Measurements from ENCODE around the gene SHISA3.
A peak's percentile ranks its signal among the peaks of the same experiment; 100 is the strongest.

SHISA3 gene

DNA sequence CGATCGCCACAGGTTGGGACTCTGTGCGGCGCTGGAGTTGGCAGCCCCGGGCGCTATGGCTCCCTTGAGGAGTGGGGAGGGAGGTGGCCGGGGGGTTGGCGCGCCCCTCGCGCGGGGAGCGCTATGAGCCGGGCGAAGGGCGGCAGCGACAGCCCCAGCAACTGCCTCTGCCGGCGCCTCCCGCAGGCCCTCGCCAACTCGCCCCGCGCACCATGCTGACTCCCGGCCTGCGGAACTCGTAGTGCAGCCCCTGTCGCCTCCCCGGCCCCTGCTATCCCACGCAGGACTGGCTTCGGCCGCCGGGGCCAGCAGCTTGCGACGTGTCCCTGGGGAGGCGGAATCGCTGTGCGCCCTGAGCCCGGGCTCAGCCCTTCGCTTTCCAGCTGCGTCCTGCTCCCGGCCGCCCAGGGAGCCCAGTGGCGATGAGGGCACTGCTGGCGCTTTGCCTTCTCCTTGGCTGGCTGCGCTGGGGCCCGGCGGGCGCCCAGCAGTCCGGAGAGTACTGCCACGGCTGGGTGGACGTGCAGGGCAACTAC is 415 bp downstream of the SHISA3 start (continued):
- TF ChIP-seq ZNF169 (tag by site-specific recombination; IDR thresholded peaks at IDR 0.05) = no peak
- TF ChIP-seq, protein P1, sequence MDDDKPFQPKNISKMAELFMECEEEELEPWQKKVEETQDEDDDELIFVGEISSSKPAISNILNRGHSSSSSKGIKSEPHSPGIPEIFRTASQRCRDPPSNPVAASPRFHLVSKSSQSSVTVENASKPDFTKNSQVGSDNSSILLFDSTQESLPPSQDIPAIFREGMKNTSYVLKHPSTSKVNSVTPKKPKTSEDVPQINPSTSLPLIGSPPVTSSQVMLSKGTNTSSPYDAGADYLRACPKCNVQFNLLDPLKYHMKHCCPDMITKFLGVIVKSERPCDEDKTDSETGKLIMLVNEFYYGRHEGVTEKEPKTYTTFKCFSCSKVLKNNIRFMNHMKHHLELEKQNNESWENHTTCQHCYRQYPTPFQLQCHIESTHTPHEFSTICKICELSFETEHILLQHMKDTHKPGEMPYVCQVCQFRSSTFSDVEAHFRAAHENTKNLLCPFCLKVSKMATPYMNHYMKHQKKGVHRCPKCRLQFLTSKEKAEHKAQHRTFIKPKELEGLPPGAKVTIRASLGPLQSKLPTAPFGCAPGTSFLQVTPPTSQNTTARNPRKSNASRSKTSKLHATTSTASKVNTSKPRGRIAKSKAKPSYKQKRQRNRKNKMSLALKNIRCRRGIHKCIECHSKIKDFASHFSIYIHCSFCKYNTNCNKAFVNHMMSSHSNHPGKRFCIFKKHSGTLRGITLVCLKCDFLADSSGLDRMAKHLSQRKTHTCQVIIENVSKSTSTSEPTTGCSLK (tag by site-specific recombination; IDR thresholded peaks at IDR 0.05) = no peak
- TF ChIP-seq, protein P2, sequence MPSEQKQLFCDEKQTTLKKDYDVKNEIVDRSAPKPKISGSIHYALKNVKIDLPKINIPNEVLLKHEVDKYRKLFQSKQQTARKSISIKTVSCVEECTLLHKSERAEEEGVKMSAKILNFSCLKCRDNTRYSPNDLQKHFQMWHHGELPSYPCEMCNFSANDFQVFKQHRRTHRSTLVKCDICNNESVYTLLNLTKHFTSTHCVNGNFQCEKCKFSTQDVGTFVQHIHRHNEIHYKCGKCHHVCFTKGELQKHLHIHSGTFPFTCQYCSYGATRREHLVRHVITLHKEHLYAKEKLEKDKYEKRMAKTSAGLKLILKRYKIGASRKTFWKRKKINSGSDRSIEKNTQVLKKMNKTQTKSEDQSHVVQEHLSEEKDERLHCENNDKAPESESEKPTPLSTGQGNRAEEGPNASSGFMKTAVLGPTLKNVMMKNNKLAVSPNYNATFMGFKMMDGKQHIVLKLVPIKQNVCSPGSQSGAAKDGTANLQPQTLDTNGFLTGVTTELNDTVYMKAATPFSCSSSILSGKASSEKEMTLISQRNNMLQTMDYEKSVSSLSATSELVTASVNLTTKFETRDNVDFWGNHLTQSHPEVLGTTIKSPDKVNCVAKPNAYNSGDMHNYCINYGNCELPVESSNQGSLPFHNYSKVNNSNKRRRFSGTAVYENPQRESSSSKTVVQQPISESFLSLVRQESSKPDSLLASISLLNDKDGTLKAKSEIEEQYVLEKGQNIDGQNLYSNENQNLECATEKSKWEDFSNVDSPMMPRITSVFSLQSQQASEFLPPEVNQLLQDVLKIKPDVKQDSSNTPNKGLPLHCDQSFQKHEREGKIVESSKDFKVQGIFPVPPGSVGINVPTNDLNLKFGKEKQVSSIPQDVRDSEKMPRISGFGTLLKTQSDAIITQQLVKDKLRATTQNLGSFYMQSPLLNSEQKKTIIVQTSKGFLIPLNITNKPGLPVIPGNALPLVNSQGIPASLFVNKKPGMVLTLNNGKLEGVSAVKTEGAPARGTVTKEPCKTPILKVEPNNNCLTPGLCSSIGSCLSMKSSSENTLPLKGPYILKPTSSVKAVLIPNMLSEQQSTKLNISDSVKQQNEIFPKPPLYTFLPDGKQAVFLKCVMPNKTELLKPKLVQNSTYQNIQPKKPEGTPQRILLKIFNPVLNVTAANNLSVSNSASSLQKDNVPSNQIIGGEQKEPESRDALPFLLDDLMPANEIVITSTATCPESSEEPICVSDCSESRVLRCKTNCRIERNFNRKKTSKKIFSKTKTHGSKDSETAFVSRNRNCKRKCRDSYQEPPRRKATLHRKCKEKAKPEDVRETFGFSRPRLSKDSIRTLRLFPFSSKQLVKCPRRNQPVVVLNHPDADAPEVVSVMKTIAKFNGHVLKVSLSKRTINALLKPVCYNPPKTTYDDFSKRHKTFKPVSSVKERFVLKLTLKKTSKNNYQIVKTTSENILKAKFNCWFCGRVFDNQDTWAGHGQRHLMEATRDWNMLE (tag by site-specific recombination; conservative IDR thresholded peaks at IDR 0.05; ENCODE audit: low read depth) = no peak
- no peak for TF ChIP-seq ZNF37A (tag by site-specific recombination; IDR thresholded peaks at IDR 0.05)
- 0 out of 2 replicates have a peak, but pooled peaks have one; percentile 14 for TF ChIP-seq ZNF341 (tag by site-specific recombination; IDR thresholded peaks at IDR 0.05; ENCODE audit: low read depth)
- no peak for TF ChIP-seq ZNF76 (tag by site-specific recombination; IDR thresholded peaks at IDR 0.05; ENCODE audit: borderline replicate concordance, low read depth)
- no peak for TF ChIP-seq SCRT1 (tag by site-specific recombination; IDR thresholded peaks at IDR 0.05; ENCODE audit: borderline replicate concordance)
- TF ChIP-seq ZEB2 (tag by site-specific recombination; IDR thresholded peaks at IDR 0.05) = peak; percentile 16; the same call in 1 of the 2 replicates
- peak; percentile 29; the same call in 1 of the 2 replicates for TF ChIP-seq SP7 (tag by site-specific recombination; IDR thresholded peaks at IDR 0.05)
- TF ChIP-seq, protein P3, sequence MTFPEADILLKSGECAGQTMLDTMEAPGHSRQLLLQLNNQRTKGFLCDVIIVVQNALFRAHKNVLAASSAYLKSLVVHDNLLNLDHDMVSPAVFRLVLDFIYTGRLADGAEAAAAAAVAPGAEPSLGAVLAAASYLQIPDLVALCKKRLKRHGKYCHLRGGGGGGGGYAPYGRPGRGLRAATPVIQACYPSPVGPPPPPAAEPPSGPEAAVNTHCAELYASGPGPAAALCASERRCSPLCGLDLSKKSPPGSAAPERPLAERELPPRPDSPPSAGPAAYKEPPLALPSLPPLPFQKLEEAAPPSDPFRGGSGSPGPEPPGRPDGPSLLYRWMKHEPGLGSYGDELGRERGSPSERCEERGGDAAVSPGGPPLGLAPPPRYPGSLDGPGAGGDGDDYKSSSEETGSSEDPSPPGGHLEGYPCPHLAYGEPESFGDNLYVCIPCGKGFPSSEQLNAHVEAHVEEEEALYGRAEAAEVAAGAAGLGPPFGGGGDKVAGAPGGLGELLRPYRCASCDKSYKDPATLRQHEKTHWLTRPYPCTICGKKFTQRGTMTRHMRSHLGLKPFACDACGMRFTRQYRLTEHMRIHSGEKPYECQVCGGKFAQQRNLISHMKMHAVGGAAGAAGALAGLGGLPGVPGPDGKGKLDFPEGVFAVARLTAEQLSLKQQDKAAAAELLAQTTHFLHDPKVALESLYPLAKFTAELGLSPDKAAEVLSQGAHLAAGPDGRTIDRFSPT (tag by site-specific recombination; IDR thresholded peaks at IDR 0.05) = 0 out of 2 replicates have a peak, but pooled peaks have one; percentile 54
- TF ChIP-seq GLIS1 (tag by site-specific recombination; IDR thresholded peaks at IDR 0.05) = peak; percentile 21; the same call in 1 of the 2 replicates
- TF ChIP-seq ZNF157 (tag by site-specific recombination; IDR thresholded peaks at IDR 0.05) = no peak
- TF ChIP-seq, protein P4, sequence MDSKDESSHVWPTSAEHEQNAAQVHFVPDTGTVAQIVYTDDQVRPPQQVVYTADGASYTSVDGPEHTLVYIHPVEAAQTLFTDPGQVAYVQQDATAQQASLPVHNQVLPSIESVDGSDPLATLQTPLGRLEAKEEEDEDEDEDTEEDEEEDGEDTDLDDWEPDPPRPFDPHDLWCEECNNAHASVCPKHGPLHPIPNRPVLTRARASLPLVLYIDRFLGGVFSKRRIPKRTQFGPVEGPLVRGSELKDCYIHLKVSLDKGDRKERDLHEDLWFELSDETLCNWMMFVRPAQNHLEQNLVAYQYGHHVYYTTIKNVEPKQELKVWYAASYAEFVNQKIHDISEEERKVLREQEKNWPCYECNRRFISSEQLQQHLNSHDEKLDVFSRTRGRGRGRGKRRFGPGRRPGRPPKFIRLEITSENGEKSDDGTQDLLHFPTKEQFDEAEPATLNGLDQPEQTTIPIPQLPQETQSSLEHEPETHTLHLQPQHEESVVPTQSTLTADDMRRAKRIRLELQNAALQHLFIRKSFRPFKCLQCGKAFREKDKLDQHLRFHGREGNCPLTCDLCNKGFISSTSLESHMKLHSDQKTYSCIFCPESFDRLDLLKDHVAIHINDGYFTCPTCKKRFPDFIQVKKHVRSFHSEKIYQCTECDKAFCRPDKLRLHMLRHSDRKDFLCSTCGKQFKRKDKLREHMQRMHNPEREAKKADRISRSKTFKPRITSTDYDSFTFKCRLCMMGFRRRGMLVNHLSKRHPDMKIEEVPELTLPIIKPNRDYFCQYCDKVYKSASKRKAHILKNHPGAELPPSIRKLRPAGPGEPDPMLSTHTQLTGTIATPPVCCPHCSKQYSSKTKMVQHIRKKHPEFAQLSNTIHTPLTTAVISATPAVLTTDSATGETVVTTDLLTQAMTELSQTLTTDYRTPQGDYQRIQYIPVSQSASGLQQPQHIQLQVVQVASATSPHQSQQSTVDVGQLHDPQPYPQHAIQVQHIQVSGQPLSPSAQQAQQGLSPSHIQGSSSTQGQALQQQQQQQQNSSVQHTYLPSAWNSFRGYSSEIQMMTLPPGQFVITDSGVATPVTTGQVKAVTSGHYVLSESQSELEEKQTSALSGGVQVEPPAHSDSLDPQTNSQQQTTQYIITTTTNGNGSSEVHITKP (tag by site-specific recombination; IDR thresholded peaks at IDR 0.05) = no peak
- TF ChIP-seq ZFHX2 (tag by site-specific recombination; conservative IDR thresholded peaks at IDR 0.05) = no peak
- TF ChIP-seq, protein P5, sequence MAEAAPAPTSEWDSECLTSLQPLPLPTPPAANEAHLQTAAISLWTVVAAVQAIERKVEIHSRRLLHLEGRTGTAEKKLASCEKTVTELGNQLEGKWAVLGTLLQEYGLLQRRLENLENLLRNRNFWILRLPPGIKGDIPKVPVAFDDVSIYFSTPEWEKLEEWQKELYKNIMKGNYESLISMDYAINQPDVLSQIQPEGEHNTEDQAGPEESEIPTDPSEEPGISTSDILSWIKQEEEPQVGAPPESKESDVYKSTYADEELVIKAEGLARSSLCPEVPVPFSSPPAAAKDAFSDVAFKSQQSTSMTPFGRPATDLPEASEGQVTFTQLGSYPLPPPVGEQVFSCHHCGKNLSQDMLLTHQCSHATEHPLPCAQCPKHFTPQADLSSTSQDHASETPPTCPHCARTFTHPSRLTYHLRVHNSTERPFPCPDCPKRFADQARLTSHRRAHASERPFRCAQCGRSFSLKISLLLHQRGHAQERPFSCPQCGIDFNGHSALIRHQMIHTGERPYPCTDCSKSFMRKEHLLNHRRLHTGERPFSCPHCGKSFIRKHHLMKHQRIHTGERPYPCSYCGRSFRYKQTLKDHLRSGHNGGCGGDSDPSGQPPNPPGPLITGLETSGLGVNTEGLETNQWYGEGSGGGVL (tag by site-specific recombination; IDR thresholded peaks at IDR 0.05) = no peak
- no peak for TF ChIP-seq RBAK (tag by site-specific recombination; IDR thresholded peaks at IDR 0.05)
- TF ChIP-seq ZNF221 (tag by site-specific recombination; IDR thresholded peaks at IDR 0.05; ENCODE audit: borderline replicate concordance) = no peak
- TF ChIP-seq, protein P6, sequence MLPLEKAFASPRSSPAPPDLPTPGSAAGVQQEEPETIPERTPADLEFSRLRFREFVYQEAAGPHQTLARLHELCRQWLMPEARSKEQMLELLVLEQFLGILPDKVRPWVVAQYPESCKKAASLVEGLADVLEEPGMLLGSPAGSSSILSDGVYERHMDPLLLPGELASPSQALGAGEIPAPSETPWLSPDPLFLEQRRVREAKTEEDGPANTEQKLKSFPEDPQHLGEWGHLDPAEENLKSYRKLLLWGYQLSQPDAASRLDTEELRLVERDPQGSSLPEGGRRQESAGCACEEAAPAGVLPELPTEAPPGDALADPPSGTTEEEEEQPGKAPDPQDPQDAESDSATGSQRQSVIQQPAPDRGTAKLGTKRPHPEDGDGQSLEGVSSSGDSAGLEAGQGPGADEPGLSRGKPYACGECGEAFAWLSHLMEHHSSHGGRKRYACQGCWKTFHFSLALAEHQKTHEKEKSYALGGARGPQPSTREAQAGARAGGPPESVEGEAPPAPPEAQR (tag by site-specific recombination; IDR thresholded peaks at IDR 0.05) = no peak
- no peak for TF ChIP-seq ZNF155 (tag by site-specific recombination; IDR thresholded peaks at IDR 0.05)
- TF ChIP-seq OVOL3 (tag by site-specific recombination; IDR thresholded peaks at IDR 0.05) = no peak
- TF ChIP-seq ZNF658 (tag by site-specific recombination; IDR thresholded peaks at IDR 0.05) = no peak
- no peak for TF ChIP-seq MZF1 (tag by site-specific recombination; IDR thresholded peaks at IDR 0.05; ENCODE audit: borderline replicate concordance)
- peak; percentile 96 for TF ChIP-seq ZBTB8A (tag by site-specific recombination; IDR thresholded peaks at IDR 0.05)
- no peak for TF ChIP-seq ZNF175 (tag by site-specific recombination; IDR thresholded peaks at IDR 0.05)
